CD4-positive, alpha-beta T cell (primary cell): ENCODE measurements around the gene TMEM170B. TPM values are rescaled to one million over a fixed set of nuclear protein-coding genes. Genes with fewer than 3 reads are reported as not detected.

Experiments used
- ATAC-seq: fragments of 200-7000 bp; cut with Tn5 transposase; one replicate; pipeline ENCODE4 v1.10.0; 2022; ENCODE audit warnings: mild to moderate bottlenecking; ENCODE audit not compliant: poor library complexity
- CTCF ChIA-PET: fragments of 350-600 bp; sonication (Branson Sonifier 250); formaldehyde crosslinking; loops from one replicate; lab custom pipeline; 2021; ENCODE audit warnings: antibody characterized with exemption, inconsistent platforms; lab: Charles Lee
- POLR2A ChIA-PET: fragments of 350-600 bp; sonication (Branson Sonifier 250); formaldehyde crosslinking; loops from one replicate; lab custom pipeline; 2021; ENCODE audit warnings: antibody characterized with exemption, inconsistent platforms; lab: Charles Lee
- DNase-seq, 14 experiments: peaks; one replicate each; pipeline ENCODE4 v3.0.0-alpha.2; 2013 to 2020; ENCODE audit warnings: mixed read lengths in 2 of 14
- H3K27ac ChIP-seq, 2 donors: one replicate each; pipeline versions ENCODE4 v1.5.1 to v1.7.0; 2013; ENCODE audit warnings: low read length in 2 of 2, low read depth in 1 of 2, mild to moderate bottlenecking in 1 of 2
- H3K27me3 ChIP-seq, 2 experiments: 1 replicate in 1 of 2; 2 replicates in 1 of 2; pipeline versions ENCODE4 v1.6.1 to v1.7.0; 2013; ENCODE audit warnings: low read length in 2 of 2, control low read depth in 1 of 2, mild to moderate bottlenecking in 1 of 2, moderate library complexity in 1 of 2; ENCODE audit not compliant: insufficient read depth in 2 of 2, control insufficient read depth in 1 of 2
- H3K36me3 ChIP-seq: one replicate; pipeline ENCODE4 v1.6.1; 2013; ENCODE audit warnings: low read length, control low read depth; ENCODE audit not compliant: insufficient read depth
- H3K4me1 ChIP-seq: one replicate; pipeline ENCODE4 v1.6.1; 2013; ENCODE audit warnings: low read length, control low read depth; ENCODE audit not compliant: insufficient read depth
- H3K4me3 ChIP-seq: one replicate; pipeline ENCODE4 v1.5.1; 2013; ENCODE audit warnings: mild to moderate bottlenecking, low read length, moderate library complexity
- H3K9me3 ChIP-seq, 2 experiments: 1 replicate in 1 of 2; 2 replicates in 1 of 2; pipeline versions ENCODE4 v1.6.1 to v1.7.0; 2013; ENCODE audit warnings: low read length in 2 of 2, mild to moderate bottlenecking in 2 of 2, control low read depth in 1 of 2, moderate library complexity in 1 of 2; ENCODE audit not compliant: control insufficient read depth in 1 of 2, insufficient read depth in 1 of 2
- H3K27ac Mint-ChIP-seq: one replicate; pipeline ENCODE4 v1.8.0; 2020; ENCODE audit warnings: mixed read lengths
- H3K27me3 Mint-ChIP-seq: one replicate; pipeline ENCODE4 v1.8.0; 2021; ENCODE audit warnings: mixed read lengths
- H3K36me3 Mint-ChIP-seq: one replicate; pipeline ENCODE4 v1.8.0; 2021; ENCODE audit warnings: low read depth, mixed read lengths
- H3K4me1 Mint-ChIP-seq: one replicate; pipeline ENCODE4 v1.8.0; 2021; ENCODE audit warnings: low read depth, mixed read lengths
- H3K4me3 Mint-ChIP-seq: one replicate; pipeline ENCODE4 v1.8.0; 2020; ENCODE audit warnings: mild to moderate bottlenecking, mixed read lengths
- H3K9me3 Mint-ChIP-seq: one replicate; pipeline ENCODE4 v1.8.0; 2020; ENCODE audit warnings: mixed read lengths
- intact Hi-C, 2 experiments: fragments of 100-400 bp; cut with DNase I in 1 of 2; cut with micrococcal nuclease in 1 of 2; formaldehyde crosslinking; loops; one replicate each; pipeline versions ENCODE4 v1.15.1 to v1.9.0; 2023 to 2025; cut with DNase I, micrococcal nuclease
- total RNA-seq, 174 experiments: library from RNA in 2 of 174; stranded (reverse) in 2 of 174; gene quantifications; one replicate each; pipeline ENCODE4 v1.2.3 and lab custom pipeline; 2021 to 2026
- TF ChIP-seq, protein P1 (sequence below): fragments of 200-600 bp; IDR thresholded peaks from one replicate; pipeline ENCODE4 v1.8.0; 2022; ENCODE audit warnings: antibody characterized with exemption, mild to moderate bottlenecking

TMEM170B gene
- total RNA-seq, 2 experiments from 2014 or later = 1.9 to 2.1 TPM

DNA sequence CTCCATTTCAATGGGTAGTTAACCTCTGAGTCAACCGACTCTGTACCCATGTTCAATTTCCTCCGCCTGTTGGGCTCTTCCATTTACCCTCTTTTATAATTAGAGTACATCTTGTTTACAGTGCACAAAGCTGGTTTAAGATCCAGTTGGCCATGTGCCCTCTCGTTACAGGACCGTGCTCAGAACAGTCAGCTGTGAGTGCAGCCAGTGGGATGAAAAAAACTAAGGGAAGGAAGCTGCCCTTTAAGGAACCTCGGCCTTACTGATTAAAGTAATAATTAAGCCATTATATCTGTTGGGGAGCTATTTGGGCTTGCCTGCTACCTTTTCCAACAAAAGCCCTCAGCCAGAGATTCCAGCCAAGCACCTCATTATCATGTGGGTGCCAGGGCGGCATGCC lies 68.8 kb downstream of the TMEM170B start:
- no peaks in the 10 kb centered on the region for H3K36me3 ChIP-seq
- TF ChIP-seq, protein P1, sequence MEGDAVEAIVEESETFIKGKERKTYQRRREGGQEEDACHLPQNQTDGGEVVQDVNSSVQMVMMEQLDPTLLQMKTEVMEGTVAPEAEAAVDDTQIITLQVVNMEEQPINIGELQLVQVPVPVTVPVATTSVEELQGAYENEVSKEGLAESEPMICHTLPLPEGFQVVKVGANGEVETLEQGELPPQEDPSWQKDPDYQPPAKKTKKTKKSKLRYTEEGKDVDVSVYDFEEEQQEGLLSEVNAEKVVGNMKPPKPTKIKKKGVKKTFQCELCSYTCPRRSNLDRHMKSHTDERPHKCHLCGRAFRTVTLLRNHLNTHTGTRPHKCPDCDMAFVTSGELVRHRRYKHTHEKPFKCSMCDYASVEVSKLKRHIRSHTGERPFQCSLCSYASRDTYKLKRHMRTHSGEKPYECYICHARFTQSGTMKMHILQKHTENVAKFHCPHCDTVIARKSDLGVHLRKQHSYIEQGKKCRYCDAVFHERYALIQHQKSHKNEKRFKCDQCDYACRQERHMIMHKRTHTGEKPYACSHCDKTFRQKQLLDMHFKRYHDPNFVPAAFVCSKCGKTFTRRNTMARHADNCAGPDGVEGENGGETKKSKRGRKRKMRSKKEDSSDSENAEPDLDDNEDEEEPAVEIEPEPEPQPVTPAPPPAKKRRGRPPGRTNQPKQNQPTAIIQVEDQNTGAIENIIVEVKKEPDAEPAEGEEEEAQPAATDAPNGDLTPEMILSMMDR = no peak
- no peak overlapping the region for H3K27ac ChIP-seq
- Mint-ChIP-seq H3K4me3 (no peak overlapping the region), H3K9me3 (no peaks in the 10 kb centered on the region), H3K36me3 (no peaks in the 10 kb centered on the region), H3K27me3 (peaks cover 35% of the 10 kb centered on the region), H3K4me1 (no peaks in the 10 kb centered on the region), H3K27ac (no peak overlapping the region)
- CTCF ChIA-PET = no interaction called here
- ATAC-seq = no peak
- H3K4me3 ChIP-seq = no peak overlapping the region
- peaks cover 0 to 13% of the 10 kb centered on the region in 2 experiments for H3K27me3 ChIP-seq
- no peaks in the 10 kb centered on the region for H3K9me3 ChIP-seq
- H3K4me1 ChIP-seq = no peaks in the 10 kb centered on the region
- POLR2A ChIA-PET = no interaction called here
- intact Hi-C loops = no loop called here
- no peak for DNase-seq

DNA sequence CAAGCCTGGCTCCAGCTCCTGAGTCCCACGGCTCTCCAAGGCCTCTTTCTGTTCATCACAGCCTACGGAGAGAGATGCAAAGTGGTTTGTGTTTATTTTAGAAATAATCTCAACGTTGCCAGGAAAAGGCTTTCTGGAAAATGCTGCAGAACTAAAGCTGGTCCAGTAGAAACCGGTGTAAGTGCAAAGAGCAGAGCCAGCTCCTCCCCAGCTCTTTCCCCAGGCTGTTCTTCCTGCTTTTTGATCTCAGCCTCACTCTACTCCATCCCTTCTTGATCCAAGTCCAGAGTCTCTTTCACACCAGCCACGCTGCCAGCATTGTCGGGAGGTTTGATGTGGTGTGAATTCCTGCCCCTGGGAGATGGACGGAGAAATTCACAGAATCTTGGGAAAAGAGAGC lies 69.8 kb downstream of the TMEM170B start:
- no peak overlapping the region for H3K4me3 ChIP-seq
- TF ChIP-seq, protein P1 = no peak
- no peak for ATAC-seq
- CTCF ChIA-PET = no interaction called here
- no peaks in the 10 kb centered on the region for H3K9me3 ChIP-seq
- H3K4me1 ChIP-seq = no peaks in the 10 kb centered on the region
- Mint-ChIP-seq H3K4me1 (no peaks in the 10 kb centered on the region), H3K36me3 (no peaks in the 10 kb centered on the region), H3K9me3 (no peaks in the 10 kb centered on the region), H3K4me3 (no peak overlapping the region), H3K27me3 (peaks cover 32% of the 10 kb centered on the region), H3K27ac (no peak overlapping the region)
- peaks cover 0 to 13% of the 10 kb centered on the region in 2 experiments for H3K27me3 ChIP-seq
- no peaks in the 10 kb centered on the region for H3K36me3 ChIP-seq
- POLR2A ChIA-PET = no interaction called here
- DNase-seq = no peak
- no peak overlapping the region for H3K27ac ChIP-seq
- intact Hi-C loops = no loop called here

DNA sequence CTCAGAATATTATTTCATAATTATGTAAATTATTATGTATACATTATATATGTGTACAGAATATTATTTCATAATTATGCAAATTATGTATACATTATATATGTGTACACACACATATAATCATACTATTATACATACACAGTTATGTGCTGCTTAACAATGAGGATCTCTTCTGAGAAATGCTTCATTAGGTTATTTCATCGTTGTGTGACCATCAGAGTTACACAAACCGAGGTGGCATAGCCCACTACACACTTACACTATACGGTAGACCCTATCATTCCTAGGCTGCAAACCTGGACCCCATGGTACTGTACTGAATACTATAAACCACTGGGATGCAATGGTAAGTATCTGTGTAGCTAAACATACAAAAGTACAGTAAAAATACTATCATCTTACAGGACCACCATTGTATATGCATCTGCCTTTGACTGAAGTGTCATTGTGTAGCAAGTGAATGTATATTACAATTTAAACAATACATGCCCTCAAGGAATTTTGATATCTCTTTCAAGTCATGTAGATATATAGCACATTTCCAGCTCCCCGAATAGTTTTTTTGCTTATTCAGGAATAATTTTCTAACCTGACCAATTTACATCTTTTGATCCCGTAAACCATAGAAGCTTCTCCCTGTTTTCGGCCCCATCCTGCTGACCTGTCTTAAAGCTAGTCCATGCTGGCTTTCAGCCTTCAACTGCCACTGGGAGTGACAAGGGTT lies 71.2 kb downstream of the TMEM170B start:
- Mint-ChIP-seq H3K36me3 (no peaks in the 10 kb centered on the region), H3K9me3 (no peaks in the 10 kb centered on the region), H3K27me3 (peaks cover 24% of the 10 kb centered on the region), H3K27ac (no peak overlapping the region), H3K4me1 (no peaks in the 10 kb centered on the region), H3K4me3 (no peak overlapping the region)
- Histone ChIP-seq H3K27me3 (peaks cover 0 to 13% of the 10 kb centered on the region in 2 experiments), H3K9me3 (no peaks in the 10 kb centered on the region), H3K36me3 (no peaks in the 10 kb centered on the region), H3K4me1 (no peaks in the 10 kb centered on the region), H3K27ac (no peak overlapping the region), H3K4me3 (no peak overlapping the region)
- TF ChIP-seq, protein P1 = no peak
- ATAC-seq (no peak), DNase-seq (no peak)
- intact Hi-C loops = no loop called here
- POLR2A ChIA-PET = no interaction called here
- CTCF ChIA-PET = no interaction called here
